DOHH2 (cell line): Measurements from ENCODE around the gene LRRC42.
A peak's percentile ranks its signal among the peaks of the same experiment; 100 is the strongest.

Source experiments
- H3F3A ChIP-seq: fragments of 200-600 bp; sonication (generic), shearing (Covaris generic); 2 replicates; pipeline ENCODE4 v1.6.0; 2016; ENCODE audit warnings: antibody characterized with exemption, mild to moderate bottlenecking; ENCODE audit not compliant: control insufficient read depth, insufficient read depth
- H3K27ac ChIP-seq: fragments of 200-600 bp; sonication (generic); 2 replicates; pipeline ENCODE4 v1.5.1; 2014; ENCODE audit warnings: low read depth, mild to moderate bottlenecking, low read length, moderate library complexity
- H3K27me3 ChIP-seq: fragments of 200-600 bp; sonication (generic); 2 replicates; pipeline ENCODE4 v1.6.1; 2014; ENCODE audit warnings: mild to moderate bottlenecking, low read length, mixed read lengths; ENCODE audit not compliant: control insufficient read depth
- H3K36me3 ChIP-seq: fragments of 200-600 bp; sonication (generic); 2 replicates; pipeline ENCODE4 v1.6.1; 2014; ENCODE audit warnings: mild to moderate bottlenecking, low read length, moderate library complexity, mixed read lengths; ENCODE audit not compliant: control insufficient read depth
- H3K4me1 ChIP-seq: fragments of 200-600 bp; sonication (generic); 2 replicates; pipeline ENCODE4 v1.6.1; 2014; ENCODE audit warnings: mild to moderate bottlenecking, low read length, mixed read lengths; ENCODE audit not compliant: control insufficient read depth
- H3K4me2 ChIP-seq: fragments of 200-600 bp; sonication (generic); 2 replicates; pipeline ENCODE4 v1.6.0; 2014; ENCODE audit warnings: mild to moderate bottlenecking, low read length, moderate library complexity
- H3K4me3 ChIP-seq: fragments of 200-600 bp; sonication (generic); 2 replicates; pipeline ENCODE4 v1.5.1; 2014; ENCODE audit warnings: mild to moderate bottlenecking, low read length, mixed read lengths
- H3K79me2 ChIP-seq: fragments of 200-600 bp; sonication (generic); 2 replicates; pipeline ENCODE4 v1.6.1; 2014; ENCODE audit warnings: mild to moderate bottlenecking, low read length, mixed read lengths; ENCODE audit not compliant: control insufficient read depth
- H3K9me2 ChIP-seq: fragments of 200-600 bp; sonication (generic); replicated peaks from 2 replicates; pipeline ENCODE4 v1.6.1; 2014; ENCODE audit warnings: mild to moderate bottlenecking, low read length, mixed read lengths; ENCODE audit not compliant: control insufficient read depth
- H3K9me3 ChIP-seq: fragments of 200-600 bp; sonication (generic); 2 replicates; pipeline ENCODE4 v1.6.1; 2014; ENCODE audit warnings: antibody characterized with exemption, low read length, mixed read lengths; ENCODE audit not compliant: control insufficient read depth, insufficient read depth
- H4K20me1 ChIP-seq: fragments of 200-600 bp; sonication (generic); 2 replicates; pipeline ENCODE4 v1.6.0; 2014; ENCODE audit warnings: low read depth, mild to moderate bottlenecking, antibody characterized with exemption, low read length, moderate library complexity; ENCODE audit not compliant: control insufficient read depth, insufficient read depth
- CTCF ChIP-seq: fragments of 200-600 bp; sonication (generic); IDR thresholded peaks from one replicate; pipeline ENCODE4 v1.5.1; 2014; ENCODE audit warnings: antibody characterized with exemption, mild to moderate bottlenecking, low read depth, low read length; ENCODE audit not compliant: poor library complexity, severe bottlenecking
- EZH2phosphoT487 ChIP-seq: fragments of 200-600 bp; sonication (generic); IDR thresholded peaks from 2 replicates; pipeline ENCODE4 v1.6.1; 2017; ENCODE audit warnings: borderline replicate concordance, mild to moderate bottlenecking, antibody characterized with exemption, low read length, moderate library complexity, mixed read lengths

Gene LRRC42

GRCh38 chr1:53956308-53957168 is 10.4 kb downstream of the LRRC42 start:
- no peak overlapping the region for H3K4me2 ChIP-seq
- no peaks in the 10 kb centered on the region for H3K79me2 ChIP-seq
- no peaks in the 10 kb centered on the region for H3K27me3 ChIP-seq
- no peaks in the 10 kb centered on the region for H3K4me1 ChIP-seq
- no peaks in the 10 kb centered on the region; the same call in 1 of the 2 replicates for H3F3A ChIP-seq
- no peaks in the 10 kb centered on the region for H3K9me3 ChIP-seq
- H3K4me3 ChIP-seq: no peak overlapping the region
- no peak overlapping the region for H3K27ac ChIP-seq
- H4K20me1 ChIP-seq: no peaks in the 10 kb centered on the region
- TF ChIP-seq EZH2phosphoT487 (no peak), CTCF (no peak)
- no peaks in the 10 kb centered on the region for H3K9me2 ChIP-seq
- H3K36me3 ChIP-seq: peaks cover 65% of the 10 kb centered on the region

GRCh38 chr1:53957194-53957818 is 11.2 kb downstream of the LRRC42 start:
- Histone ChIP-seq H3K9me2 (no peaks in the 10 kb centered on the region), H4K20me1 (no peaks in the 10 kb centered on the region), H3F3A (no peaks in the 10 kb centered on the region; the same call in 1 of the 2 replicates), H3K27me3 (no peaks in the 10 kb centered on the region), H3K4me3 (no peak overlapping the region), H3K36me3 (peaks cover 65% of the 10 kb centered on the region), H3K79me2 (no peaks in the 10 kb centered on the region), H3K9me3 (no peaks in the 10 kb centered on the region), H3K4me1 (no peaks in the 10 kb centered on the region), H3K4me2 (no peak overlapping the region), H3K27ac (no peak overlapping the region)
- TF ChIP-seq CTCF: no peak
- no peak for TF ChIP-seq EZH2phosphoT487

- Histone ChIP-seq H3K27me3 (no peaks in the 10 kb centered on the region), H3K4me2 (no peak overlapping the region), H3K4me3 (no peak overlapping the region), H3F3A (no peaks in the 10 kb centered on the region), H3K79me2 (no peaks in the 10 kb centered on the region), H4K20me1 (no peaks in the 10 kb centered on the region), H3K4me1 (no peaks in the 10 kb centered on the region), H3K36me3 (peaks cover 65% of the 10 kb centered on the region), H3K9me2 (no peaks in the 10 kb centered on the region), H3K27ac (no peak overlapping the region), H3K9me3 (no peaks in the 10 kb centered on the region)
- TF ChIP-seq EZH2phosphoT487: no peak
- TF ChIP-seq CTCF: peak; percentile 67
Measured at GRCh38 chr1:53959664-53960250, 13.6 kb downstream of the LRRC42 start.
